Activated CD4-positive, CD25-positive, alpha-beta regulatory T cell (primary cell): ENCODE data around the gene PRDM10.

Experiments
- DNase-seq, 4 experiments: peaks; one replicate each; lab custom pipeline; 2025; lab: John Stamatoyannopoulos, UW

PRDM10 gene

DNA sequence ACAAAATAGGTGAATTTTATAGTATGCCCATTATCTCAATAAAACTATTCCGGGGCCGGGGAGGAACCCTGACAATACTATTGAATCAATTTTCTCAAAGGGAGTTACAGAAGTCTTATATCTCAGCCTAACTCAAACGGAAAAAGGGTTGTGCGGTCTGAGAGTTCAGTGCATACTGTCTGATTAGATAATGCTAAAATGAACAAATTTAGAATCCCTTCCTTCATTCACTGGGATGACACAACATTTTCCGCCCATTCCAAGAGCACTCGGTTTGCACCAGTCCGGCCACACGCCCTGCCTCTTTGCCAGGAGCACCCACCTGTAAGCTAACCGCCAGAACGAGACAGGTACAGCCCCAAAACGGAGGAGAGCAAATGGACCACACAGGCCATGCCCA lies 57.3 kb downstream of the PRDM10 start:
- DNase-seq = no peak

DNA sequence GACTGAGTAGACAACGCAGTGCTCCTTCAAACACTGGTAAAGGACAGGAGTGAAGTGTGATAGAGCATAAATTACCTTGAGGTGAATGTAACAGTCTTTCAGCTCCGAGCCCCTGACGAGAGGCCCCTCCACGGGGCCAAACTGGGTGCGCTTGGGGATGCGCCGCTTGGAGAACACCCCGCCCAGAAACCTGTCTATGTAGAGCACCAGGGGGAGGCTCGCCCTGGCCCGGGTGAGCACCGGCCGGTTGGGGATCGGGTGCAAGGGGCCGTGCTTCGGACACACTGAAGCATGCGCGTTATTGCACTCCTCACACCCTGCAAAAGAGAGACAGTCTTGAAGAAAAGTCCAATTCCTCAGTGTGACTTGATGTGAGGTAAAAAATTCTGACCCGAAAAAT lies 57.9 kb downstream of the PRDM10 start:
- DNase-seq = no peak

GRCh38 chr11:129943036-129943435 lies 59.6 kb downstream of the PRDM10 start:
- DNase-seq = no peak

DNA sequence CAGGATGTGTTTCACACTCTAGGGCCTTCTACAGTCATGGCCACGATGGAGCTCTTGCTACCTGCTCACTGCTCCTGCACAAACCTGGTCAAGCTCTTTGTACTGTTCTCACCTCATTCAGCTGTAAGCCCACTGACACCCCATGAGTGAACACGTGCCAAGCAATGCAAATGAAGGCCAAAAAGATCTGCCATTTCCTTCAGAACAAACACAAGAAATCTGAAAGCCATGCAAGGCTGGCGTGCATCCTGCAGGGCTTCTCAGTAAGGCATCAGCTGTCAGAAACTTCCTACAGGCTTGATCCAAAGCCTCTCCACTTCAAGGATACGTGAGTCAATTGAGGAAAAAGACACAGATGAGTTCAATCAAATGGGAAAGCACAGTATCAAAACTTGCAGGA lies 63.1 kb downstream of the PRDM10 start:
- DNase-seq = no peak

GRCh38 chr11:129938764-129939163 lies 63.9 kb downstream of the PRDM10 start:
- DNase-seq = no peak

DNA sequence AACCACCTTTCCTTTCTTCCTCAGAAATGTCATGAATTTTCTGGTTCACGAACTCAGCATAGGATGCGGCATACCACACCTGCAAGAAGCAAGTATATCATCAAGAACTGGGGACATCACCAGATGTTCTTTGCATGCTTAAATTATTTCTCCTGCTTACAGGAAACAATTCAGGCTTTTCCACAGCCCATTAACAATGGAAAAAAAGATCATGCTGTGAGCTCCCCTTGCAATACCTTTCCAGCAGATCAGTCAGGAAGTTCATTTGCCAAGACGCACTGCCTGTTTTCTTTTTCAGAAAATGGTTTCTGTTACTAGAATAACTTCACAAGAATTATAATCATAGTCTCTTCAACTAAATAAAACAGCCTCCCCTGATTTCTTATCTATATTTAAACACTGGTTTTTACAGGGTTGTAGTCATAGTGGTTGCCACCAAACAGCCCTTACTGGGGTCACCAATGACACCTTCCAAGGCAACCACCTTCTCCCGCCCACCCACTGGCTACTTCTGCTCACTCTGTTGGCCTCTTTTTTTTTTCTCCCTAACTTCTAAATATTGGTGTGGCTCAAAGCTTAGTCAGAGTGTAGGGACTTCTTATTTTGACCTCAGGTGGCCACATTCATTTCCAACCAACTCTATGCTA lies 64.9 kb downstream of the PRDM10 start:
- no peak for DNase-seq

DNA sequence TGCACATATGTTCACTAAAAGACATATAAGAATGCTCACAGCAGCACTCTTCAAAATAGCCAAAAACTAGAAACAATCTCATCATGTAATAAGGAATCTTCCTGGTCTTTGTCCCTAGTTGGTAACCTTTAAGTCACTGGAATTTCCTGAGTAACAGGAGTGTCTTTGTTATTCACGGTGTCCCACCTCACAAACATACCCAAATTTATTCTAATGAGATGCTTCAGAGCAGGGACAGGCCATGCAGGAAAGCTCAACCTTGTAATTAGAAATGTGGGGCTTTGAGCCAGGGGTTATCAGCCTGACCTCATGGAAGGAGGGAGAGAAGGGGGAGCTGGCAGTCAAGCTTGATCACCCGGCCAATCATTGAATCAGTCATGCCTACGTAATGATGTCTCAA lies 66.9 kb downstream of the PRDM10 start:
- no peak for DNase-seq

GRCh38 chr11:129933891-129934290 lies 68.7 kb downstream of the PRDM10 start:
- DNase-seq = no peak

DNA sequence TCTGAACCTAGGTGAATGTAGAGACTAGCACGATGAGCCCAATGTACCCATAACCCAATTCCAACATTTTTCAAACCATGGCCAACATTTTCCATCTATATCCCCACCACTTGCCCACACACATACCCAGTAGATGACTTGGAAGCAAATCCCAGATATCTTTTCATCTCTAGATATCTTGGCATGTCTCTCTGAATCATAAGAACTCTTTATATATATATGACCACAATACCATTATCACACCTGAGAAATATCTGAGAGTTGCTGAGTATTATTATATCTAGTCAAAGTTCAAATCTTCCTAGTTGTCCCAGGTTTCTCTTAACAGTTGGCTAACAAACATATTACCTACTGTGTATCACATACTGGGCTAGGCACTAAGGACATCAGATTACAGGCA lies 69.4 kb downstream of the PRDM10 start:
- DNase-seq = no peak

GRCh38 chr11:129932381-129933067 lies 70.1 kb downstream of the PRDM10 start:
- no peak for DNase-seq

DNA sequence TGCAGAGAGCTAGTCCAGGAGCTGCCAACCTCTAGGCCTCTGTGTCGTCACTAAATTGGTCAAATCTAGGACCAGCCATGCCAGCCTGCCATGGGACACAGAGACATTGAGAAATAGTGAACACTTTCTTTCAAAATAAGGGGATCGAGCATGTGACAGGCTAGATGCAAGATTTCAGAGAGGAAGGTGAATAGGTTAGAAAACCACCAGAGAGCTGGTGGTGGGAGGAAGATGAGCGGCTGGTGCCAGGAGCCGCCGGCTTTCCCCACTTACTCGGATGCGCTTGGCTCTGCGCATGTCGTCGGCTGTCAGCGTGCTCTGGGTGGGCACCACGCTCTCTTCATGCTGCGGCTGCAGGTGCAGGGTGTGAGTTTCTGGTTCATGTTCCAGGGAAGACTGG lies 71.9 kb downstream of the PRDM10 start:
- no peak for DNase-seq

DNA sequence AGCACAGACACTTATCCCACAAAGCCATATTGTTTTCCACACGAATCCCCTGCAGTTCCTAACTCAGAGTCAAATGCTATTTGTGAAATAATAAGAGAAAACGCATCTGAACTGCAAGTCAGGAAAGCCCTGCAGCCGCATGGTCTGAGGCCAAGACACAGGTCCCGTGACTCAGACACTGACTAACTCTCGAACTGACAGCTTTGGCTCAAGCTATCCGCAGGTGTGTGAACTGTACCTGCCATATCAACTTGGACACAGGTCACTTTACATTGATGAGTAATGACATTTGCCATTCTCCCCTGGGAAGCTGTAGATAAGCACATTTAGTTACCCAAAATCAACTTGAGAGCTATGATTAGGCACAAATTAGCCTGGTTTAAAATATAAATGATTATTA lies 72.3 kb downstream of the PRDM10 start:
- DNase-seq = no peak

- DNase-seq = no peak
Observed at GRCh38 chr11:129929721-129930120, 72.9 kb downstream of the PRDM10 start.

- no peak for DNase-seq
Observed at GRCh38 chr11:129928923-129929692, 73.5 kb downstream of the PRDM10 start.

DNA sequence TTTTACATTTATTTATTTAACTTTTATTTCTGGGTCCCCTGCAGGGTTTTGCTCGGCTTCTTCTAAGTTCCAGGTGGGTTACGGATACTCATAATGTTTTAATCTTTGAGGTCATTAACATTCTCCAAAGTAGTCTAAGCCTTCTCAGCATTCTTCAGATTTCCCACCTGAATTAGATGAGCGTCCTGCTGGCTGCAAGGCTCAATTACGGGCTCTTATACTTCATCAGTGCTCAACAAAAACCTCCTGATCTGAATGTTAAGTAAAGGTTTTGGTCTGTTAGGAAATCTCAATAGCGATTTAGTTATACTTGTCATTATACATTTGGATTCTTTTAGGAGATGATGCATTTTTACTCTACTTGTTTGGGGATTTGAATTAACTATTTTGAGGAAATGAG lies 80.0 kb downstream of the PRDM10 start:
- no peak for DNase-seq

GRCh38 chr11:129918361-129918760 lies 84.3 kb downstream of the PRDM10 start:
- no peak for DNase-seq

- DNase-seq = no peak
Observed at GRCh38 chr11:129917231-129917630, 85.4 kb downstream of the PRDM10 start.

DNA sequence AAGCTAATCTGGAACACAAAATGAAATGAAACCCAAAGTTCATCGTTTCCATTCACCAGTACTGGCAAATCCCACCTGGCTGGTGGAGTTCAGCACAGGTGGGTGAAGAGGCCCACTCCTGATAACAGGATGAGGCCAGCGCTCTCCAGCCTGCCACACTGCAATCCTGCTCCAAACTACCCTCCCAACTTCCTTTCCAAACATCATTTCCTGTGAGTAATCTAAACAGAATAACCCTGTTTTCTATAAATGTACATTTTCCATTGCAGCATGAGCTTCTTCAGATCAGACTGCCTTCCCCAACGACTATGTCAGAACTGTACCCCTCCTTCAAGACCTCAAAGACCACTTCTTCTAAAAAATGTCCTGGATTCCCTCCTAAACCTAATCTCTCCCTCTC lies 91.3 kb downstream of the PRDM10 start:
- DNase-seq = no peak

DNA sequence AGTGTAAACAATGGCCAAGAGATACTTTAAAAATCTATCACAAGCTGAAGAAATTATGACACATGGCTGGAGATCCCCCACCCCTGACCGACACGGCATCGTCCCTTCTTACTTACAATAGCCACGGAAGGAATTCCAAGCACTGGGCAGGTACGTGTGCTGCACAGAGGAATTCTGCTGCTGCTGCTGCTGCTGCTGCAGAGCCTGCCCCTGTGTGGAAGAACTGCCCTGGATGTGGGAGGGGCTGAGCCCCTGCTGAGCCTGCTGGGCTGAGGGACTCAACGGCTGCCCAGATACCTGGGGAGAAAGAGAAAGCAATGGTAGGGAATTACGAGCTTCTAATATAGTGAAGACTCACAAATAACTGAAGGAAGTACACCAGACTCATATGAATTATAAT lies 92.3 kb downstream of the PRDM10 start:
- no peak for DNase-seq

GRCh38 chr11:129905402-129905801 lies 97.2 kb downstream of the PRDM10 start:
- no peak for DNase-seq

- no peak for DNase-seq
Observed at GRCh38 chr11:129896062-129896461, 106.6 kb downstream of the PRDM10 start.

DNA sequence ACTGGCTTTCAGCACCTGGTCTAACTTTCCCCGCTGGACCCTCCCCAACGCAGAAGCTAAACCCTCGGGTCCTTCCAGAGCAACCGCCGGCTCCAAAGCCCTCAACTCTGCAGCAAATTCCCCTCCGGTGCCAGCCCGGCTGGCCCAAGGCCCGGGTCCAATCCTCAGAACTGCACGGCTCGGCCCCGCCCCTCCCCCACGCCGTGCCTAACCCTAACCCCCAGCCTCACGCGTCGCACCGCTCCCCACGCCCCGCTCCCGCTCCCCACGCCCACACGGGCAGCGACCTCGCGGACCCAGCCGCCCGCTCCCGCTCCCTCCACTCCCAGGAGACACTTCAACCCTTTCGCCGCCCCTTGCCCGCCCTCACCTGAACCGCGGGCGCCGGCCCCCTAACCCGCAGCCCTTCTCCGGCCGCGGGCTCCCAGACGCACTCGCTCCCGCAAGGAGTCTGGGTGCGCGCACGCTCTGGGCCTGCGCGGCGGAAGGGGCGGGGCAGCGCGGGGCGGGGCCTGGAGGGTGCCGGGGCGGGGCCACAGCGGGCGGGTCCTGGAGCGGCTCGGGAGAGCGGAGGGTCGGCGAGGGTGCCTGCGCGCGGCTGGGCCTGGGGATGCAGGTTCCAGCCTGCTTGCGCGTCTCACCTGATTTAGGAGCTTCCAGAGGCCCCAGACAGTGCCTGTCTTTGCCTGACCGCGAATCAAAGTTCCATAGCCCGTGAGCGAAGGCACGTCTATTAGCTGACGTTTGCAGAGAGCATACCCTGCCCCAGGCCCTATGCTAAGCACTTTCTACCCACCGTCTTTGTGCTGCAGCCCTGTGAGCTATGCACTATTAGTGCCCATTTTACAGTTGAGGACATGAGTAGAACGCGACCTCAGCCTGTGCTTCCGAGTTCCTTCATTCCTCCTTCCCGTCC lies 107.3 kb downstream of the PRDM10 start, which contains the start of gene NFRKB:
Gene NFRKB, minus strand, starts transcription at position 453 of the 916 bp plus-strand sequence. CDS start 2,729 bp downstream, outside the sequence.
- DNase-seq = peak; percentile 74 to 79 (median 76)
